Fibroblast of pulmonary artery (primary cell): ENCODE measurements around the gene HRC.

Experiments
- DNase-seq: peaks from one replicate; pipeline ENCODE4 v3.0.0-alpha.2; 2010; ENCODE audit warnings: low read depth
- H3K4me3 ChIP-seq: replicated peaks from 2 replicates; pipeline ENCODE4 v1.5.1; 2011; ENCODE audit warnings: low read depth, mild to moderate bottlenecking, control low read depth, low read length, moderate library complexity
- CTCF ChIP-seq: IDR thresholded peaks from 2 replicates; pipeline ENCODE4 v1.5.1; 2011; ENCODE audit warnings: mild to moderate bottlenecking, control low read depth, low read length, inconsistent platforms; ENCODE audit errors: missing control alignments

The HRC gene

DNA sequence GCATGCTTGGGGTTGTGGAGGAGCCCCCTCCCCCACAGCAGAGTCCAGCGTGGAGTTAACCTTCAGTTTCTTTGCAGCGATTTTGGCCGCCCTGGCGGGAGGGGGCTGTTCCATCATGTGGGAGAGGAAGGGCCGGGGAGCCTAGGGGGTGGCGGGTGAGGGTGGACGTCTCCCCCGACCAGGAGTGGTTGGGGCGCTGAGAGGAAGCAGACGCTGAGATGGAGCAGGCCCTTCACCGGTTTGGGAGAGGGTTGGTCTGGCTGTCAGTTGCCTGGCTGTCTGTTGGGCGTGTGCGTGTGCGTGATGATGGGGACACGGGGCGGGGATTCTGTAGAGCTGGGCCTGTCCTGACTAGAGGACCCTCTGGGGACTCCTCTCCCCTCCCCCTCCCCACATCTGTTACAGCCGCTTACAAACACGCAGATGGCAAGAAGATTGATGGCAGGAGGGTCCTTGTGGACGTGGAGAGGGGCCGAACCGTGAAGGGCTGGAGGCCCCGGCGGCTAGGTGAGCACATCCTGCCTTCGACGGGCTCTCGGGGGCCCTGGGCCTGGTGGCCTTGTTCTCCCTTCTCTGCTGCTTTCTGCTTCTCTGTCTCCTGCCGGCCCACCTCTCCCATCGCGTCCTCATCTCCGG, 50.8 kb downstream of the HRC start:
- no peak for TF ChIP-seq CTCF
- DNase-seq, result no peak
- no peak overlapping the region for H3K4me3 ChIP-seq

GRCh38 chr19:49103331-49104085, 51.7 kb downstream of the HRC start:
- no peak for TF ChIP-seq CTCF

DNA sequence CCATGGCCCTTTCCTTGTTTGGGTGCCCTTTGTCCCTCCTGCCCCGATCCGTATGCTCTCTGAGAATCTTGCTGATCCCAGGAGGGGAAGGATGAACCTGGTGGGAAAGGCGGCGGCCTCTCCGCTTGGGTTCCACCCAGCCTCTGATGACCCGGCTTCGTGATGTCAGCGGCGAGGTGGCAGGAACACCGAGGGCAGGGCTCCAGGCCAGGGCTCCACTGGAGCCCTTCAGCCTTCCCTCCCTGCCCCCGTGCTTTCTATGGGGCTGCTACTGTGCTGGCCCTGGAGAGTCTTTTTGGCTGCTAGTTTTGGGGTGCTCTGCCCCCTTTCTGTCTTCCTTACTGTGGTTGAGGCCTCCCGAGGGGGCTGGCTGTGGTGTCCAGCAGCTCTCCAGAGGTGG, 52.9 kb downstream of the HRC start:
- no peak for DNase-seq
- no peak overlapping the region for H3K4me3 ChIP-seq
- TF ChIP-seq CTCF, result no peak

More at GRCh38 chr19:49103331-49104085, 51.7 kb downstream of the HRC start:
- no peak for DNase-seq
- H3K4me3 ChIP-seq, result no peak overlapping the region
